Mucosa of rectum (tissue), 2 donors: ENCODE measurements around the gene IMMP1L.

Experiments
- H3K27ac ChIP-seq, 2 donors: one replicate each; pipeline ENCODE4 v1.7.0; 2013; ENCODE audit warnings: inconsistent platforms in 2 of 2, low read depth in 2 of 2, low read length in 2 of 2
- H3K27me3 ChIP-seq, 2 donors: one replicate each; pipeline ENCODE4 v1.7.0; 2013; ENCODE audit warnings: low read length in 2 of 2; ENCODE audit not compliant: control insufficient read depth in 2 of 2, insufficient read depth in 2 of 2
- H3K36me3 ChIP-seq, 2 donors: one replicate each; pipeline ENCODE4 v1.7.0; 2013; ENCODE audit warnings: low read length in 2 of 2; ENCODE audit not compliant: control insufficient read depth in 2 of 2, insufficient read depth in 2 of 2
- H3K4me1 ChIP-seq, 2 donors: one replicate each; pipeline ENCODE4 v1.7.0; 2013; ENCODE audit warnings: low read length in 2 of 2, mild to moderate bottlenecking in 1 of 2; ENCODE audit not compliant: control insufficient read depth in 2 of 2, insufficient read depth in 2 of 2
- H3K4me3 ChIP-seq, 2 donors: one replicate each; pipeline ENCODE4 v1.7.0; 2013; ENCODE audit warnings: low read length in 2 of 2
- H3K9ac ChIP-seq, 2 donors: one replicate each; pipeline ENCODE4 v1.7.0; 2013; ENCODE audit warnings: low read length in 2 of 2, low read depth in 1 of 2, mild to moderate bottlenecking in 1 of 2
- H3K9me3 ChIP-seq, 2 donors: one replicate each; pipeline ENCODE4 v1.7.0; 2013; ENCODE audit warnings: low read length in 2 of 2; ENCODE audit not compliant: control insufficient read depth in 2 of 2
- donor health status: healthy.
- donor health status: Normal muscosa, but diverticular disease.

IMMP1L gene

GRCh38 chr11:31437742-31438435 lies 71.5 kb downstream of the IMMP1L start:
- no peaks in the 10 kb centered on the region for H3K36me3 ChIP-seq
- no peaks in the 10 kb centered on the region for H3K9me3 ChIP-seq
- H3K4me1 ChIP-seq, result no peaks in the 10 kb centered on the region
- H3K27ac ChIP-seq, result no peak overlapping the region
- H3K27me3 ChIP-seq, result no peaks in the 10 kb centered on the region
- no peak overlapping the region for H3K4me3 ChIP-seq
- no peak overlapping the region for H3K9ac ChIP-seq

GRCh38 chr11:31433851-31434250 lies 75.6 kb downstream of the IMMP1L start:
- H3K27ac ChIP-seq, result no peak overlapping the region
- H3K9ac ChIP-seq, result no peak overlapping the region
- H3K4me3 ChIP-seq, result no peak overlapping the region
- peaks cover 2 to 5% of the 10 kb centered on the region in 2 donors for H3K36me3 ChIP-seq
- no peaks in the 10 kb centered on the region for H3K9me3 ChIP-seq
- no peaks in the 10 kb centered on the region for H3K4me1 ChIP-seq
- H3K27me3 ChIP-seq, result no peaks in the 10 kb centered on the region

- Histone ChIP-seq H3K9me3 (no peaks in the 10 kb centered on the region), H3K36me3 (peaks cover 0 to 3% of the 10 kb centered on the region in 2 donors), H3K4me1 (no peaks in the 10 kb centered on the region), H3K9ac (no peak overlapping the region), H3K27me3 (no peaks in the 10 kb centered on the region), H3K4me3 (no peak overlapping the region), H3K27ac (no peak overlapping the region)
Observed at GRCh38 chr11:31424652-31425051, 84.8 kb downstream of the IMMP1L start.

GRCh38 chr11:31422703-31423102 lies 86.7 kb downstream of the IMMP1L start:
- H3K4me1 ChIP-seq, result no peaks in the 10 kb centered on the region
- no peaks in the 10 kb centered on the region for H3K36me3 ChIP-seq
- H3K9me3 ChIP-seq, result no peaks in the 10 kb centered on the region
- H3K27me3 ChIP-seq, result no peaks in the 10 kb centered on the region
- no peak overlapping the region for H3K9ac ChIP-seq
- H3K4me3 ChIP-seq, result no peak overlapping the region
- H3K27ac ChIP-seq, result no peak overlapping the region

GRCh38 chr11:31421820-31422219 lies 87.6 kb downstream of the IMMP1L start:
- Histone ChIP-seq H3K4me1 (no peaks in the 10 kb centered on the region), H3K4me3 (no peak overlapping the region), H3K27me3 (no peaks in the 10 kb centered on the region), H3K36me3 (no peaks in the 10 kb centered on the region), H3K9me3 (no peaks in the 10 kb centered on the region), H3K27ac (no peak overlapping the region), H3K9ac (no peak overlapping the region)

- no peak overlapping the region for H3K9ac ChIP-seq
- no peak overlapping the region for H3K27ac ChIP-seq
- H3K27me3 ChIP-seq, result no peaks in the 10 kb centered on the region
- H3K9me3 ChIP-seq, result no peaks in the 10 kb centered on the region
- H3K4me3 ChIP-seq, result no peak overlapping the region
- no peaks in the 10 kb centered on the region for H3K4me1 ChIP-seq
- H3K36me3 ChIP-seq, result peaks cover 2 to 7% of the 10 kb centered on the region in 2 donors
Observed at GRCh38 chr11:31419669-31420068, 89.8 kb downstream of the IMMP1L start.

- Histone ChIP-seq H3K36me3 (peaks cover 4 to 7% of the 10 kb centered on the region in 2 donors), H3K27me3 (no peaks in the 10 kb centered on the region), H3K9ac (no peak overlapping the region), H3K4me3 (no peak overlapping the region), H3K27ac (no peak overlapping the region), H3K4me1 (no peaks in the 10 kb centered on the region), H3K9me3 (no peaks in the 10 kb centered on the region)
Observed at GRCh38 chr11:31419138-31419537, 90.3 kb downstream of the IMMP1L start.

- Histone ChIP-seq H3K27ac (no peak overlapping the region), H3K9ac (no peak overlapping the region), H3K4me3 (no peak overlapping the region), H3K4me1 (no peaks in the 10 kb centered on the region), H3K9me3 (no peaks in the 10 kb centered on the region), H3K36me3 (peaks cover 4 to 7% of the 10 kb centered on the region in 2 donors), H3K27me3 (no peaks in the 10 kb centered on the region)
Observed at GRCh38 chr11:31417816-31418215, 91.6 kb downstream of the IMMP1L start.

- Histone ChIP-seq H3K9ac (no peak overlapping the region), H3K4me3 (no peak overlapping the region), H3K36me3 (peaks cover 4 to 7% of the 10 kb centered on the region in 2 donors), H3K4me1 (no peaks in the 10 kb centered on the region), H3K27ac (no peak overlapping the region), H3K27me3 (no peaks in the 10 kb centered on the region), H3K9me3 (no peaks in the 10 kb centered on the region)
Observed at GRCh38 chr11:31417357-31417756, 92.1 kb downstream of the IMMP1L start.

GRCh38 chr11:31415435-31415834 lies 94.0 kb downstream of the IMMP1L start:
- Histone ChIP-seq H3K4me3 (no peak overlapping the region), H3K36me3 (peaks cover 4 to 7% of the 10 kb centered on the region in 2 donors), H3K27ac (no peak overlapping the region), H3K9ac (no peak overlapping the region), H3K4me1 (no peaks in the 10 kb centered on the region), H3K27me3 (no peaks in the 10 kb centered on the region), H3K9me3 (no peaks in the 10 kb centered on the region)
